ENCODE data around the gene PEA15.

PEA15 gene

GRCh38 chr1:160179336-160179735, 25.8 kb upstream of the PEA15 start:
- DNase-seq (ENCODE audit: low read depth in 3 of 3), result no peak

GRCh38 chr1:160186246-160186645, 18.9 kb upstream of the PEA15 start:
- DNase-seq (ENCODE audit: low read depth in 3 of 3), result no peak

- no peak for DNase-seq (ENCODE audit: low read depth in 3 of 3)
Measured at GRCh38 chr1:160186729-160187128, 18.5 kb upstream of the PEA15 start.

DNA sequence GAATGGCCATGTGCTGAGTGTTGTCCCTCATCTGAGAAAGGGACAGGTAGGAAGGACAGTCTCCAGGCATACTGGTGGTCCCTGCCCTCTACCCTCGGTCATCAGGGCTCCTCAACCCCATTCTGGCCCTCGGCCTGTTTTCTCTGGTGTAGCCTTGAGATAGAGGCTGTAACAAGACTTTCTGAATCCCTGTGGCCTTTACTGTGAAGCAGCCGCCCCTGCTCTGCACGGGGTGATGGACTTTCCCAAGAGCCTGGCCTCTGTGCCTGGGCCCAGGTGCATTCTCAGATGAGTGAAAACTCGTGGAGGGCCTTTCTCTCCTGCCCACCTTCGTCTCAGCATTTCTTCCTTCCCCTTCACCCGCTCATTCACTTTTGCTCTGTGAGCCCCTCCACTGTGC, 17.8 kb upstream of the PEA15 start:
- no peak for DNase-seq (ENCODE audit: low read depth in 3 of 3)

GRCh38 chr1:160188341-160188740, 16.8 kb upstream of the PEA15 start:
- no peak for DNase-seq (ENCODE audit: low read depth in 3 of 3)

GRCh38 chr1:160189649-160190625, 15.2 kb upstream of the PEA15 start, which contains the start of gene CASQ1:
Gene CASQ1 (plus strand): TSS chr1:160190575. CDS start chr1:160190752, 177 bp downstream.
- DNase-seq (ENCODE audit: low read depth in 3 of 3), result no peak

DNA sequence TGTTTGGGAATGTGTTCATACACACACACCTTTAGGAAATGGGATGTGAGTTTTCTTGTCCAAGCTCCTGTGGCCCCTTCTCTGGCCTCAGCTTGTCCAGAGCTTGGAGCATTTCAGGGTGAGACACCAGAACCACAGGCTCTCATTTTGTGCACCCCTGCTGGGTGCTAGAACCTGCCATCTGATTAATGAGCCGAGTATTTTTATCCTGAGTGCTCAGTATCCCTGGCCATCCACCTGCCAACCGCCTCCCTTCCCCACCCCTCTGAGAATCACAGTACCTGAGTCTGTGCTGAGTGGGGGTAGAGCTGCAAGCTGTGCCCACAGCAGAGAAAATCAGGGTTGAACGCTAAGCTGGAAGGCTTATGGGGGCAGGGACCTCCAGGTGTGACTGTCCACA, 13.4 kb upstream of the PEA15 start:
- DNase-seq (ENCODE audit: low read depth in 3 of 3), result no peak

DNA sequence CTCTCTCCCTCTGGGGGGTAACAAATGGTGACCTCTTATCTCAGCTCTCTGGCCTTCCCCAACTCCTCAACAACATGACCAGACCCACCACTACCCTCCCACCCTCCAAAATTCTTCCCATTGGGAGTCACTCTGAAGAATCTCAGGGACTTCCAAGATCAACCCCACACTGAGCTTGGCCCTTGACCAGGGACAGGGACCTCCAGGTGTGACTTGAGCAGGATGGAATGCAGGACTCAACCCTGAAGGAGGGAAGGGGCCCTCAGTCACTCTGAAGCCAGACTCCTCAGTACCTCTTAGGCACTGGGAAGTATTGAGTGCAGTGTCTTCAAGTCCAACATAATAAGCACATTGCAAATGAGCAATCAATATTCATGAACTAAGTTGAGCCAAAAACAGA, 12.9 kb upstream of the PEA15 start:
- DNase-seq (ENCODE audit: low read depth in 3 of 3), result no peak

GRCh38 chr1:160193091-160193819, 11.9 kb upstream of the PEA15 start:
- DNase-seq (ENCODE audit: low read depth in 3 of 3), result peak; percentile 63 to 79 (median 79)

- DNase-seq (ENCODE audit: low read depth in 3 of 3), result no peak
Measured at GRCh38 chr1:160193832-160194736, 11.1 kb upstream of the PEA15 start.

- DNase-seq (ENCODE audit: low read depth in 3 of 3), result no peak
Measured at GRCh38 chr1:160194737-160195059, 10.5 kb upstream of the PEA15 start.

- no peak for DNase-seq (ENCODE audit: low read depth in 3 of 3)
Measured at GRCh38 chr1:160196143-160196542, 9.0 kb upstream of the PEA15 start.

- DNase-seq (ENCODE audit: low read depth in 3 of 3), result no peak
Measured at GRCh38 chr1:160197231-160197630, 8.0 kb upstream of the PEA15 start.

DNA sequence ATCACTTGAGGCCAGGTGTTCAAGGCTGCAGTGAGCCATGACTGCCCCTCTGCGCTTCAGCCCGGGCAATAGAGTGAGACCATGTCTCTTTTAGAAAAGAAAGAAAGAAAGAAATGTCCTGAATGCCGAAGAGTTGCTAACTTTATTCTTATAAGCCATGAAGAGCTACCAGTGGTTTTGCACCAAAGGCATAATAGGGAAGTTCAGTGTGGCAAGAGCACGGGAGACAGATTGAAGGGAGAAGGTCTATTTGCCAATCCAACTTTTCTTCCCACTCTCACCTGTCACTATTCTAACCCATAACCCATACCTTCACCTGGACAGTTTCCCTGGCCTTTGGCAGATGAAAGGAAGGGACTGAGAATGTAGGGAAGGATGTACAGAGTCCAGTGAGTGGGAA, 4.4 kb upstream of the PEA15 start:
- no peak for DNase-seq (ENCODE audit: low read depth in 3 of 3)

DNA sequence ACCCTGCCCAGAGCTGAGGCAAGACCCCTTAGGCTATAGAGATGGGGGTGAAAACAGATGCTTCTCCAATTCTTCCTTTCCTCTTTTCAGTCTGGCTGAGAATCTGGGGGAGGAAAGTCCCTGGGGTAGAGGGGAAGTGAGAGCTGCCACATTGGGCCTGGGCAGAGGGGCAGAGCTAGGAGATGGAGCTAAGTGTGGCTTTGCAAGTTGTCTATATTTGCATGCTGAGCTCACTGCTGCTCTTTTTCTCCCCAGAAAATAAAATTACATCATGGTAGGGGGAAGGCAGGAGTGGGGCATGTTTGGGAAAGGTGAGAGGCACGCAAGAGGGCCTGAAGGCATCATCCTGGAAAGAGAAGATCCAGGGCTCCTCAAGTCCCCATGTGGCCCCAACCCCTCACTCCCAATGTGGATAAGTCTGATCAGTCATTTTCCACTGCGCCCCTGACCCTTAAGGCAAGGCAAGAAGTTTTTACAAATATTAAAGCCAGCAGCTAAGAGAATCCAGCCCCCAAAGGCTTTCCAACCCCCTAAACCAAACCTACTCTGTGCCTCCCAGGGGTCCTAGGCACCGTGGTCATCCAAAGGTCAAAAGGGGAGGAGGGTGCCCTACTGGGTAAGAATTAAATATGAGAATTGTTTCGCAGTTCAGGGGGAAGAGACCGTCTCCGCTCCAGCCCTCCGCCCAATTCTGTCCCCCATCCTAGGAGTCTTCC, 500 bp upstream of the PEA15 start:
- no peak for DNase-seq (ENCODE audit: low read depth in 3 of 3)

DNA sequence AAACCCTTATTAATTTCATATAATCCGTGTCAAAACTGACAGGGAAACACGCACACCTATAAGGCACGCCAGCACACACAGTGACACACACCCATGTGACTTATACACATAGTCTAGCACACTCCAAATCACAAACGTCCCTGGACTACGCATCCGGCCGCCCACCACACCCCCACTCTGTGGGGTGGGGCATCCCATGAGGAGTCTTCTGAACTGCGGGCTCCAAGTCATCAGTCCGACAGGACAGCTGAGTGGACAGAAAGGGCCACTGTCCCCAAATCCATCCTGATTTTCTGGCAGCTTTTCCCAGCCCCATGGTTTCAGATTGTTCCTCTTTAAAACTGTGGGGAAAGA, 829 bp downstream of the PEA15 start:
- peak; percentile 19 to 37 (median 22) for DNase-seq (ENCODE audit: low read depth in 3 of 3)

- no peak for DNase-seq (ENCODE audit: low read depth in 3 of 3)
Measured at GRCh38 chr1:160206421-160207117, 1.4 kb downstream of the PEA15 start.

DNA sequence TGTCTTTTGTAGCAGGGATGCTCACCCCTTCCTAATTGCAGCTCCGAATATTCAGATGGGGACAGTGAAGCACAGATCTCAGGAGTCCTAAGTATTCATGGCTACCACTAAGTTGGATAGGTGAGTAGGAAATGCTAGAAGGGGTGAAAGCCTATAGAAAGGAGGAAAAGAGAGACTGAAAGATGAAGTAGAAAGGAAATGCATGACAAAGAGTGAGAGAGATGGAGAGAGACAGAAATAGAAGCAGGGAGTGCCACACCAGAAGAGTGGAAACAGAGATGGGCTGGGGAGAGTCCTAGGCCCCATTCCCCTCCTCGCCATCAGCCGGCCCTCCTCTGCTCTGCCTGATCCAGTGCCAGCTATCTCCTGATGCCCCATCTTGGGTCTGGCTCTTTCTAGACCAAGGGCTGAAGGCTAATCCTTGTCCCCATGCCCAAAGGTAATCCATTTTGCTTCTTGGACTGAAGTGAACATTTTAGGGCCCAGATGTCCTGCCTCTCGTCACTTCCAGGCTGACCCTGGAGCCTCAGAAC, 2.0 kb downstream of the PEA15 start:
- no peak for DNase-seq (ENCODE audit: low read depth in 3 of 3)

GRCh38 chr1:160207771-160208556, 2.8 kb downstream of the PEA15 start:
- no peak for DNase-seq (ENCODE audit: low read depth in 3 of 3)

Measured in stimulated activated CD4-positive, alpha-beta T cell treated with anti-CD3 and anti-CD28 coated beads, TNF-alpha, amount 100 ng/mL, for 48 hours (primary cell).